Body of pancreas (tissue), 4 donors: ENCODE measurements around the gene EPG5. TPM values are rescaled to one million over a fixed set of nuclear protein-coding genes. Genes with fewer than 3 reads are reported as not detected.

ENCODE experiments used
- ATAC-seq: fragments of 150-250 bp; one replicate; pipeline ENCODE4 v1.9.1; 2016
- DNase-seq, 4 donors: peaks; one replicate each; pipeline ENCODE4 v3.0.0-alpha.2; 2019
- H3K27ac ChIP-seq, 4 donors: fragments of 200-600 bp; sonication (generic); 1 replicate in 3 of 4; 2 replicates in 1 of 4; pipeline versions ENCODE4 v1.5.1 to v1.6.1; 2016 to 2019; ENCODE audit warnings: mild to moderate bottlenecking in 1 of 4, mixed read lengths in 1 of 4, moderate library complexity in 1 of 4
- H3K27me3 ChIP-seq, 2 donors: fragments of 200-600 bp; sonication (generic); one replicate each; pipeline ENCODE4 v1.6.0; 2016; ENCODE audit warnings: mild to moderate bottlenecking in 1 of 2
- H3K36me3 ChIP-seq, 2 donors: fragments of 200-600 bp; sonication (generic); replicated peaks in 1 of 2; 2 replicates each; pipeline ENCODE4 v1.5.1; 2016; ENCODE audit warnings: low read depth in 2 of 2; ENCODE audit not compliant: insufficient read depth in 1 of 2
- H3K4me1 ChIP-seq: fragments of 200-600 bp; sonication (generic); one replicate; pipeline ENCODE4 v1.6.0; 2016
- H3K4me3 ChIP-seq, 2 donors: fragments of 200-600 bp; sonication (generic); 1 replicate in 1 of 2; 2 replicates in 1 of 2; pipeline ENCODE4 v1.5.1; 2016 to 2019
- H3K9me3 ChIP-seq, 3 donors: fragments of 200-600 bp; sonication (generic); 1 replicate in 2 of 3; 2 replicates in 1 of 3; pipeline ENCODE4 v1.5.1; 2016
- CTCF ChIP-seq, 7 experiments: fragments of 450-650 bp in 4 of 7; fragments of 200-600 bp in 3 of 7; sonication (generic) in 3 of 7; IDR thresholded peaks; one replicate each; pipeline ENCODE4 v1.5.1; 2016 to 2019; ENCODE audit warnings: antibody characterized with exemption in 7 of 7
- POLR2A ChIP-seq, 3 donors: fragments of 450-650 bp; IDR thresholded peaks; one replicate each; pipeline ENCODE4 v1.6.1; 2016; ENCODE audit warnings: antibody characterized with exemption in 3 of 3, mild to moderate bottlenecking in 2 of 3
- WGBS, 2 donors: methylation state at CpG; one replicate each; pipeline ENCODE4 v1.1.5; 2017; 5-methylcytosine and 5-hydroxymethylcytosine counted together
- intact Hi-C: fragments of 100-400 bp; cut with DNase I; formaldehyde crosslinking; loops from one replicate; pipeline ENCODE4 v1.15.1; 2023
- total RNA-seq, 2 donors: library from RNA; depleted of rRNA; stranded (reverse); fragments of >200 nt; gene quantifications; one replicate each; pipeline ENCODE4 v1.1.0, GENCODE V29; 2016

Gene EPG5
- total RNA-seq, 2 donors from 2014 or later: 13.2 to 14.5 TPM

GRCh38 chr18:45841060-45841764 lies 125.9 kb downstream of the EPG5 start:
- no peak overlapping the region for H3K27ac ChIP-seq
- no peak overlapping the region for H3K4me3 ChIP-seq
- intact Hi-C loops: loop anchor here (10.0 kb wide), 2 partner anchors 126 to 156 kb away; no protein-coding TSS in a partner anchor
- DNase-seq: no peak
- peaks cover 23% of the 10 kb centered on the region for H3K4me1 ChIP-seq
- TF ChIP-seq POLR2A (IDR thresholded peaks at IDR 0.05) (no peak), CTCF (IDR thresholded peaks at IDR 0.05) (no peak)
- H3K27me3 ChIP-seq: peaks cover 0 to 6% of the 10 kb centered on the region in 2 donors
- no peaks in the 10 kb centered on the region for H3K36me3 ChIP-seq
- whole genome bisulfite sequencing, 2 donors: 66% methylated on average over 17 of the region's 17 CpGs
- no peak for ATAC-seq
- no peaks in the 10 kb centered on the region for H3K9me3 ChIP-seq

GRCh38 chr18:45839414-45840395 lies 127.4 kb downstream of the EPG5 start:
- intact Hi-C loops: loop anchor here (10.0 kb wide), 2 partner anchors 125 to 155 kb away; no protein-coding TSS in a partner anchor
- DNase-seq: peak; percentile 43 to 48 (median 46)
- TF ChIP-seq CTCF (IDR thresholded peaks at IDR 0.05): peak; percentile 17 to 57 (median 47)
- no peak for TF ChIP-seq POLR2A (IDR thresholded peaks at IDR 0.05)
- Histone ChIP-seq H3K27ac (no peak overlapping the region), H3K4me1 (peaks cover 23% of the 10 kb centered on the region), H3K9me3 (no peaks in the 10 kb centered on the region), H3K4me3 (no peak overlapping the region), H3K27me3 (peaks cover 0 to 6% of the 10 kb centered on the region in 2 donors), H3K36me3 (no peaks in the 10 kb centered on the region)
- 44 to 57% methylated on average over 13 of the region's 13 CpGs for WGBS, 2 donors
- peak; percentile 60 for ATAC-seq

GRCh38 chr18:45838302-45839070 lies 128.6 kb downstream of the EPG5 start:
- Histone ChIP-seq H3K27me3 (peaks cover 0 to 6% of the 10 kb centered on the region in 2 donors), H3K27ac (no peak overlapping the region), H3K4me1 (peaks cover 23% of the 10 kb centered on the region), H3K4me3 (no peak overlapping the region), H3K9me3 (no peaks in the 10 kb centered on the region), H3K36me3 (no peaks in the 10 kb centered on the region)
- no peak for TF ChIP-seq POLR2A (IDR thresholded peaks at IDR 0.05)
- TF ChIP-seq CTCF (IDR thresholded peaks at IDR 0.05): no peak
- peak; percentile 39 for ATAC-seq
- intact Hi-C loops: no loop called here
- DNase-seq: peak in 1 of 4 donors; percentile 30
- 20 to 29% methylated on average over 3 to 44 of the region's 53 CpGs for WGBS, 2 donors

- DNase-seq (peak; percentile 36 to 59 (median 49)), ATAC-seq (peak; percentile 60)
- H3K27me3 ChIP-seq: peaks cover 0 to 6% of the 10 kb centered on the region in 2 donors
- no peak overlapping the region for H3K4me3 ChIP-seq
- intact Hi-C loops: no loop called here
- no peak overlapping the region for H3K27ac ChIP-seq
- H3K36me3 ChIP-seq: no peaks in the 10 kb centered on the region
- TF ChIP-seq CTCF (IDR thresholded peaks at IDR 0.05): peak in 5 of 7 experiments; percentile 5 to 43 (median 23)
- TF ChIP-seq POLR2A (IDR thresholded peaks at IDR 0.05): no peak
- H3K9me3 ChIP-seq: no peaks in the 10 kb centered on the region
- WGBS, 2 donors: 11 to 56% methylated on average over 4 to 84 of the region's 84 CpGs
- peaks cover 23% of the 10 kb centered on the region for H3K4me1 ChIP-seq
These were observed 129.7 kb downstream of the EPG5 start for GRCh38 chr18:45837283-45838070.
